Activated naive CD4-positive, alpha-beta T cell treated with anti-CD3 and anti-CD28 coated beads, Interleukin-2, amount 10 ng/mL, durations not matched to agents 7 days and 5 days (primary cell): Measurements from ENCODE around the gene GPR146.

Experiments
- CTCF ChIA-PET: fragments of 350-600 bp; sonication (Branson Sonifier 250); formaldehyde crosslinking; loops from one replicate; lab custom pipeline; 2021; ENCODE audit warnings: antibody characterized with exemption; lab: Charles Lee
- DNase-seq: peaks from one replicate; pipeline ENCODE4 v3.0.0-alpha.2; 2020
- H3K27ac Mint-ChIP-seq: one replicate; pipeline ENCODE4 v1.8.0; 2021; ENCODE audit warnings: mild to moderate bottlenecking, moderate library complexity, mixed read lengths
- H3K27me3 Mint-ChIP-seq: one replicate; pipeline ENCODE4 v1.8.0; 2021; ENCODE audit warnings: mild to moderate bottlenecking, mixed read lengths
- H3K36me3 Mint-ChIP-seq: one replicate; pipeline ENCODE4 v1.8.0; 2021; ENCODE audit warnings: mixed read lengths
- H3K4me1 Mint-ChIP-seq: one replicate; pipeline ENCODE4 v1.8.0; 2021; ENCODE audit warnings: mixed read lengths
- H3K4me3 Mint-ChIP-seq: one replicate; pipeline ENCODE4 v1.8.0; 2021; ENCODE audit warnings: mild to moderate bottlenecking, moderate library complexity, mixed read lengths
- H3K9me3 Mint-ChIP-seq: one replicate; pipeline ENCODE4 v1.8.0; 2021; ENCODE audit warnings: mixed read lengths

The GPR146 gene

GRCh38 chr7:1083729-1084657 is 39.6 kb downstream of the GPR146 start:
- H3K4me1 Mint-ChIP-seq: peaks cover 13% of the 10 kb centered on the region
- H3K4me3 Mint-ChIP-seq: no peak overlapping the region
- CTCF ChIA-PET: interaction anchor here (0.8 to 4.0 kb wide), 3 partner anchors 9 to 92 kb away, joined by 3 to 19 read pairs (median 12); no protein-coding TSS in a partner anchor
- H3K27ac Mint-ChIP-seq: no peak overlapping the region
- peaks cover 5% of the 10 kb centered on the region for H3K27me3 Mint-ChIP-seq
- no peaks in the 10 kb centered on the region for H3K9me3 Mint-ChIP-seq
- no peaks in the 10 kb centered on the region for H3K36me3 Mint-ChIP-seq
- DNase-seq: no peak

- no peaks in the 10 kb centered on the region for H3K36me3 Mint-ChIP-seq
- no peaks in the 10 kb centered on the region for H3K9me3 Mint-ChIP-seq
- CTCF ChIA-PET: interaction anchor here (1.3 to 4.0 kb wide), 5 partner anchors 9 to 92 kb away, joined by 6 to 19 read pairs (median 12); no protein-coding TSS in a partner anchor
- DNase-seq: no peak
- peaks cover 5% of the 10 kb centered on the region for H3K27me3 Mint-ChIP-seq
- peaks cover 13% of the 10 kb centered on the region for H3K4me1 Mint-ChIP-seq
- no peak overlapping the region for H3K27ac Mint-ChIP-seq
- no peak overlapping the region for H3K4me3 Mint-ChIP-seq
Observed at GRCh38 chr7:1085266-1085665, 40.9 kb downstream of the GPR146 start.

- no peaks in the 10 kb centered on the region for H3K9me3 Mint-ChIP-seq
- CTCF ChIA-PET: interaction anchor here (0.7 to 4.0 kb wide), 13 partner anchors 8 to 97 kb away, joined by 3 to 19 read pairs (median 4); no protein-coding TSS in a partner anchor
- H3K27ac Mint-ChIP-seq: no peak overlapping the region
- H3K4me1 Mint-ChIP-seq: peaks cover 13% of the 10 kb centered on the region
- no peaks in the 10 kb centered on the region for H3K36me3 Mint-ChIP-seq
- no peak overlapping the region for H3K4me3 Mint-ChIP-seq
- H3K27me3 Mint-ChIP-seq: peaks cover 5% of the 10 kb centered on the region
- DNase-seq: no peak
Observed at GRCh38 chr7:1085910-1086421, 41.6 kb downstream of the GPR146 start.

DNA sequence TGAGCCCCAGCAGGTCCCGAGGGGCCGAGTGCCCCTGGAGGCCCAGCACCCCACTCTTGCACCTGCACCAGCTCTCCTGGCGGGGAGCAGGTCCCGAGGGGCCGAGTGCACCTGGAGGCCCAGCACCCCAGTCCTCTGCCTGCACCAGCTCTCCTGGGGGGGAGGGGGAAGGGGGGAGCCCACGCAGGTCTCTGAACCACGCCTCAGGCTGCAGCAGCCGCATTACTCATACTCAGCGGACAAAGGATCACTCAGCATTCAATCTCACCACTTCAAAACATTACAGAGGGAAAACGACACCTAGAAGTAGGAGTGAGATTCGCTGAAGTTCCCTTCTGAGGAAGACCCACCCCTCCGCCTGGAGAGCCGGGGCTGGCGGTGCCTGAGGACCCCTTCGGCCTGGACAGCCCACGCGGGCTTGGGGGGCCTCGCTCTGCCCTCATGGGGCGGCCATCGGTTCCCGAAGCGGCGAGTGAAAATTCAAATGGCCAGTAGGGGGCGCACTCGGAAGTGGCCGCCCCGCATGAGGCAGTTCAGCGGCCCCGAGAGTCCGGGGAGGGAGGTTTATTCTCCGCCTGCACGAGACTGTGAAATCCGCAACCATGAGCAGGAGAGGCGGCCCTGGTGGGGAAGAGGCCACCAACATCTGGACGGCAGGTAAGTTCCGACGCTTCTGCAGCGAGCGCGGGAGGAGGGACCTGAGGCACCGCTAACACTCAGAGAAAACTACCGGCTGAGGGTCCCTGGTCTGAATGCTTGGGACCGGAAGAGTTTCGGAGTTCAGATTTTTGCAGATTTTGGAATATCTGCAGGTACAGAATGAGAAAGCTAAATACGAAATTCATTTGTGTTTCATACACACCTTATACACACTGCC is 42.5 kb downstream of the GPR146 start:
- no peaks in the 10 kb centered on the region for H3K36me3 Mint-ChIP-seq
- H3K9me3 Mint-ChIP-seq: no peaks in the 10 kb centered on the region
- peak; percentile 82 for DNase-seq
- H3K4me3 Mint-ChIP-seq: peak overlapping the region; percentile 64
- H3K4me1 Mint-ChIP-seq: peaks cover 13% of the 10 kb centered on the region
- H3K27ac Mint-ChIP-seq: no peak overlapping the region
- H3K27me3 Mint-ChIP-seq: peaks cover 5% of the 10 kb centered on the region
- CTCF ChIA-PET: interaction anchor here (0.5 to 4.0 kb wide), 17 partner anchors 8 to 96 kb away, joined by 3 to 19 read pairs (median 4); partner anchors contain the start of gene GPR146

DNA sequence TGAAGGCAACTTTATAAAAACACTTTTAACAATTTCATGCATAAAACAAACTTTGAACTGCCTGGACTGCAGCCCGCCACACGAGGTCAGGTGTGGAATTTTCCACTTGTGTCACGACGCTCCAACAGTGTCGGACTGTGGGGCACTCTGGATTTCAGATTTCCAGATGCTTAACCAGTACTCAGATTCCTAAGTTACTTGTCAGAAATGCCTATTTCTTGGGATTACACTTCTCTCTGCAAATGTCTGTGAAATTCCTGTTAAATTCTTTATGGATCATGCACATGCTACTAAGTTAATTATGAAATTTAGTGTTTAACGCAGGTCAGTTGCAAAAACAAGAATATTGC is 43.1 kb downstream of the GPR146 start:
- DNase-seq: no peak
- CTCF ChIA-PET: interaction anchor here (0.7 to 4.0 kb wide), 4 partner anchors 16 to 89 kb away, joined by 3 to 19 read pairs (median 4); partner anchors contain the start of gene GPR146
- Mint-ChIP-seq H3K36me3 (no peaks in the 10 kb centered on the region), H3K4me3 (no peak overlapping the region), H3K4me1 (peaks cover 13% of the 10 kb centered on the region), H3K27me3 (peaks cover 5% of the 10 kb centered on the region), H3K27ac (no peak overlapping the region), H3K9me3 (no peaks in the 10 kb centered on the region)

GRCh38 chr7:1087952-1088920 is 43.9 kb downstream of the GPR146 start, which contains the start of gene GPER1:
TSS of gene GPER1 (plus strand) at chr7:1088113. CDS start at chr7:1091729, 3,616 bp downstream.
- H3K4me1 Mint-ChIP-seq: peaks cover 13% of the 10 kb centered on the region
- CTCF ChIA-PET: interaction anchor here (1.0 to 2.0 kb wide), 3 partner anchors 82 to 94 kb away, joined by 3 to 7 read pairs (median 5); no protein-coding TSS in a partner anchor
- DNase-seq: no peak
- no peaks in the 10 kb centered on the region for H3K36me3 Mint-ChIP-seq
- H3K4me3 Mint-ChIP-seq: peak within 1 kb of the TSS; percentile 64
- H3K27ac Mint-ChIP-seq: no peak within 1 kb of the TSS
- peaks cover 5% of the 10 kb centered on the region for H3K27me3 Mint-ChIP-seq
- H3K9me3 Mint-ChIP-seq: no peaks in the 10 kb centered on the region

DNA sequence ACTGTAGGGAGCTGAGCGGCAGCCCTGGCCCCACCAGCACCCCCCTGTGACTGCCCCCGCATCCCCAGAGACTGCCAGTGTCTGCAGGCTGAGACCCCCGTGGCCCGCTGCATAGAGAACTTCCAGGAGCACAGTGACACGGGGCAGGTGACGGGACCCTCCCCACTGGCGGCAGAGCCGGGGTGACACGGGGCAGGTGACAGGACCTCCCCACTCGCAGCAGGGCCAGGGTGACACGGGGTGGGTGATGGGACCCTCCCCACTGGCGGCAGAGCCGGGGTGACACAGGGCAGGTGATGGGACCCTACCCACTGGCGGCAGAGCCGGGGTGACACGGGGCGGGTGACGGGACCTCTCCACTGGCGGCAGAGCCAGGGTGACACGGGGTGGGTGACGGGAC is 45.9 kb downstream of the GPR146 start:
- Mint-ChIP-seq H3K4me3 (no peak overlapping the region), H3K27me3 (peaks cover 5% of the 10 kb centered on the region), H3K36me3 (no peaks in the 10 kb centered on the region), H3K27ac (no peak overlapping the region), H3K4me1 (peaks cover 13% of the 10 kb centered on the region), H3K9me3 (no peaks in the 10 kb centered on the region)
- CTCF ChIA-PET: interaction anchor here (0.9 kb wide), 1 partner anchor 86 kb away, joined by 3 read pairs; no protein-coding TSS in a partner anchor
- DNase-seq: no peak

DNA sequence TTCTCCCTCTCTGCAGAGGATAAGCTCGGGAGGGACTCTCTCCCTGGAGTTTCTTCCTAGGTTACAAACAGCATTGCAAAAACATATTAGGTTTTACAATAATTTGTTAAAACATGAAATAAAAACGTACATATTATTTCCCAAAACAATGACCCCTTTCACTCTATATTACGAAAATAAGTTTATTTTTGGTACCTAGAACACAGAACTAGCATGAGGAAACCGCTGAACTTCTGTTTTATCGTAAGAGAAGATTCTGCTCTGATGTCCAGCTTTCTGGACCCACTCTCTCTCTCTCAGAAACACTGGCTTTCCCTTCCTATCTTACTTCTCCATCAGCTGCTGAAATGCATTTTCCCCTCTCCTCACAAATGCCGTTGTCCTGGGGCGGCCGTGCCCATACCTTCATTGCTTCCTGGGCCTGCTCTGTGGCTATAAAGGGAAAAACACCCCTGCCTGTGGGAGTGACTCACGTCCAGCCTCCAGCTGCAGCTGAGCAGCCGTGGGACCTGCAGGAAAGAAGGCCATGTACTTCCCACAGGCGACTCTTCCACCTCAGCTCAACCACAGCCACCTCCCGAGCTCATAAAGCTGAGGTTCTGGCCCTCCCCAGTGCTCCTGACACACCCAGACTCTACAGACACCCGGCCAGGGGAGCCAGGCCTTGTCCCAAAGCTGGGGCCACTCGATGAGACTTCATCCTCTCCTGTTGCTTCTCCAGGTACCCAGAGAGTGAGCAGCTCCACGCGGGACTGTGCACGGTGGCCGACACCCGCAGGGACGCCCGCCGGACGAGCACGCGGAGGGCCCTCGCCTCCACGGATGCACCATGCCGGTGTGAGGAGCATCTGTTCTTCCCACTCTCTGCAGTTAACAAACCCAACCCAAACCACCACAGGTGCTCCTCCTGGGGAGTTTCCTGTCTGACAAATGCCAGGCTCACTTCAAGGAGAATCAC is 46.6 kb downstream of the GPR146 start:
- CTCF ChIA-PET: interaction anchor here (0.9 to 1.0 kb wide), 2 partner anchors 26 to 85 kb away, joined by 3 read pairs; no protein-coding TSS in a partner anchor
- no peak for DNase-seq
- peaks cover 5% of the 10 kb centered on the region for H3K27me3 Mint-ChIP-seq
- H3K4me1 Mint-ChIP-seq: peaks cover 13% of the 10 kb centered on the region
- no peak overlapping the region for H3K27ac Mint-ChIP-seq
- H3K9me3 Mint-ChIP-seq: no peaks in the 10 kb centered on the region
- no peaks in the 10 kb centered on the region for H3K36me3 Mint-ChIP-seq
- no peak overlapping the region for H3K4me3 Mint-ChIP-seq

DNA sequence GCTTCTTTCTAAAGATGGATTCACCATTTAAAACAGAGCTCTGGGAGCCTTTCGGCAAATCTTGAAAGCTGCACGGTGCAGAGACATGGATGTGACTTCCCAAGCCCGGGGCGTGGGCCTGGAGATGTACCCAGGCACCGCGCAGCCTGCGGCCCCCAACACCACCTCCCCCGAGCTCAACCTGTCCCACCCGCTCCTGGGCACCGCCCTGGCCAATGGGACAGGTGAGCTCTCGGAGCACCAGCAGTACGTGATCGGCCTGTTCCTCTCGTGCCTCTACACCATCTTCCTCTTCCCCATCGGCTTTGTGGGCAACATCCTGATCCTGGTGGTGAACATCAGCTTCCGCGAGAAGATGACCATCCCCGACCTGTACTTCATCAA is 47.3 kb downstream of the GPR146 start:
- DNase-seq: no peak
- no peak overlapping the region for H3K4me3 Mint-ChIP-seq
- peaks cover 9% of the 10 kb centered on the region for H3K4me1 Mint-ChIP-seq
- H3K36me3 Mint-ChIP-seq: no peaks in the 10 kb centered on the region
- H3K9me3 Mint-ChIP-seq: no peaks in the 10 kb centered on the region
- H3K27ac Mint-ChIP-seq: no peak overlapping the region
- CTCF ChIA-PET: interaction anchor here (1.0 kb wide), 1 partner anchor 27 kb away, joined by 3 read pairs; no protein-coding TSS in a partner anchor
- peaks cover 5% of the 10 kb centered on the region for H3K27me3 Mint-ChIP-seq

- CTCF ChIA-PET: interaction anchor here (1.0 kb wide), 1 partner anchor 27 kb away, joined by 3 read pairs; no protein-coding TSS in a partner anchor
- no peaks in the 10 kb centered on the region for H3K9me3 Mint-ChIP-seq
- no peak overlapping the region for H3K4me3 Mint-ChIP-seq
- DNase-seq: no peak
- peaks cover under 1% of the 10 kb centered on the region for H3K27me3 Mint-ChIP-seq
- H3K27ac Mint-ChIP-seq: no peak overlapping the region
- no peaks in the 10 kb centered on the region for H3K36me3 Mint-ChIP-seq
- peaks cover 4% of the 10 kb centered on the region for H3K4me1 Mint-ChIP-seq
Observed at GRCh38 chr7:1092161-1092632, 47.9 kb downstream of the GPR146 start.

- DNase-seq: no peak
- Mint-ChIP-seq H3K9me3 (no peaks in the 10 kb centered on the region), H3K27me3 (no peaks in the 10 kb centered on the region), H3K36me3 (no peaks in the 10 kb centered on the region), H3K27ac (no peak overlapping the region), H3K4me3 (no peak overlapping the region), H3K4me1 (no peaks in the 10 kb centered on the region)
- CTCF ChIA-PET: interaction anchor here (1.3 kb wide), 1 partner anchor 9 kb away, joined by 3 read pairs; no protein-coding TSS in a partner anchor
Observed at GRCh38 chr7:1092806-1093501, 48.6 kb downstream of the GPR146 start.
